A204.1 (cell line): ENCODE measurements around the gene LBHD2.
"Not testable (repeated sequence)": the region's sequence is repeated elsewhere in the genome, so short reads cannot be mapped to it uniquely, and the experiment has no call there.

Experiments
- FAIRE-seq: peaks from 2 replicates; lab custom pipeline; 2012; peaks lifted over from hg19 to GRCh38; lab: Jason Lieb, UNC

Gene LBHD2

DNA sequence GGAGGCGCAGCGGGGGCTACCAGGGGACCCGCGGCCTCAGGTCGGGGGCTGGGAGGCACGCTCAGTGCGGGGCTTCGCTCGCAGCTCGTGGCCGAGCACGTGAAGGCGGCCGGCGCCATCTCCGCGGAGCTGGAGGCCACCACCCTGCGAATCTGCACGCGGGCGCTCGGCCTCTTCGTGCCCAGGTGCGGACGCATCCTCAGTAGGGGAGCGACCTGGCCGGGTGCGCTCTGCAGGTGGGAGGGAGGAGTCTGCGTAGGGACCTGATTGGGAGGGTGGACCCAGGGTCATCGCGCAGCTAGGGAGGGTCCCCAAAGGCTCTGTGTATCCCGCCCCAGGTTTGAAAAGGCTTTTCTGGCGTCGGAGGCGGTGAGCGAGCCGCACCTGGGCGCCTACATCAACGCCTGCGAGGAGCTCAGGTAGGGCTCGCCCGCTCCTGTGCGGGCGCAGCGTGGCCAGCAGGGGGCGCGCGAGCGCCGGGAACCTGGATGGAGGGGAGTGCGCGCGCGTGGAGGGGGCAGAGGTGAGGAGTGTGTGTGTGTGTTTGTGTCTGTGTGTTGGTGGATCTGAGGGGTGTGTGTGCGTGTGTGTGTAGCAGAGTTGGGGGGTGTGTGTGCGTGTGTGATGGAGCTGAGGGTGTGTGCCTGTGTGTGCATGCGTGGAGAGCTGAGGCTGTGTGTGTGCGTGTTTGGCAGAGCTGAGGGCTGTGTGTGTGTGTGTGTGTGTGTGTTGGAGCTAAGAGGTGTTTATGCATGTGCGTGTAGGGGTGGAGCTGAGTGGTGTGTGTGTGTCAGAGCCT lies 20.8 kb downstream of the LBHD2 start:
- no peak for FAIRE-seq

- FAIRE-seq, result no peak
Measured at GRCh38 chr14:103105580-103106150, 21.7 kb downstream of the LBHD2 start.

DNA sequence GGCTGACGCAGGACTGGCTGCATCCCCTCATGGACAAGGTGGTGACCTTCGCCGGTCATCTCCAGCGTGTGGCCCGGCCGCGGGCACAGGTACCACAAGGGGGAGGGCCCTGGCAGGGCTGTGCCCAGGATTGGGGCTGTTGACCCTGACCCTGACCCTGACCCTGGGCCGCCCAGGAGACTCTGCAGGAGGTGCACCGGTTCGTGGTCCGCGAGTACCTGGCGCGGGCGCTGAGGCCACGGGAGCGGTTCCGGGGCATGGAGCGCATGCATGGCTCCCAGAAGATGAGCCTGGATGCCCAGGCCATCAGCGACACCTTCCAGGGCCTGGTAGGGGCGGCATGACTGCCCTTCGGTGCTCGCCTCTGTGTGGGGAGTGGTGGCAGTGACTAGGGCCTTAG lies 23.4 kb downstream of the LBHD2 start:
- FAIRE-seq, result no peak

DNA sequence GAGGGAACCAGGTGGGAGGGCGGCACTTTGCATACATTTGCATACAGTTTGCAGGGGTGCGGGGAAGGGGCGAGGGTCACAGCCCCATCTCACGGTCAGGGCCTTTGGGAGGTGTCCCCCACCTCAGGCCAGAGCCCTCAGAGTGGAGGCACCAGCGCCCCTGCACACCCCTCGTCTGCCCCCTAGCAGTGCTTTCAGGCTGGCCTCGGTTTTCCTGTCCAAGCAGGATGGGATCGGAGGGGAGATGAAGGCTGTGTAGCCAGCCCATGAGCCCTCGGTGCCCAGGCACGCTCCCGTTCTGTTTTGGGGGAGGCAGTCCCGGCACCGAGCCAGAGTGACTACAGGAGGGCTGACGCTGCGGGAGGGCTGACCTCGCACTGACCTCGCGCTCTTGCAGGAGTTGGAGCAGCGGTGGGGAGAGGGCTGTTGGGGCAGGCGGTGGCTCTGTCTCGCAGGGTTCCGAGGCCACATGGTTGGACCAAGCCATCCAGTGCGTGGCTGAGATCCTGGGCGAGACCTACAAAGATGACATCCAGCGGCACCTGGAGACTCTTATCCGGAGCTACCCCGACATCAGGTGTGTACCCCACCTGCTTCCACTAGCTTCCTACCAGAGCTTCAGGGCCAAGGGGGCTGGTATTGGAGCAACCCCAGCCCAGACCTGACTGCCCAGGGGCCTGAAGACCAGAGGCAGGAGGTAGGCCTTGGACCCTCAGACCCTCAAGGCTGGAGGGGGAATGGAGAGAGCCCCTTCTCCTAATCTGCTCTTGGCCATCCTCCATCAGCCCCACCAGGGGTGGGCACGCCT lies 24.1 kb downstream of the LBHD2 start:
- no peak for FAIRE-seq

DNA sequence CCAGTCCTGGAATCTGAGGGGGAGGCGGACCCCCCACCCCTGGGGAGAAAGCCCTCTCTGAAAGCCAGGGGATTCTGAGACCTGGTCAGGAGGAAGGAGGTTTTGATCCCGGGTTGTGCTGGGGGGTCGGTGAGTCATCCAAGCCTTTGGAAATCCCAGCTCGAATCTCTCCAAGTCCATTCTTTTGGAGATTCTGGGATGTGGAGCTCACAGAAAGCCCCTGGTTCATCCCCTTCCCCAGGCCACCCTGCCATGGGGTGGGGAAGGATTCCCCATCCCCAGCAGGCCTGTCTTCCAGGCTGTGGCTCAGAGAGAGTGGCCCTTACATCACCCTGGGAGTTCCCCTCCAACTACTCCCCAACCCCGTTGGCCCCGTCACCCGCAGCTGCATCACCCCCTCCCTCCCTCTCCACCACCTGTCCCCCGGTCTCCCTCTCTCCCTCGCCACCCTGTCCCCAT lies 24.8 kb downstream of the LBHD2 start:
- FAIRE-seq, result no peak

DNA sequence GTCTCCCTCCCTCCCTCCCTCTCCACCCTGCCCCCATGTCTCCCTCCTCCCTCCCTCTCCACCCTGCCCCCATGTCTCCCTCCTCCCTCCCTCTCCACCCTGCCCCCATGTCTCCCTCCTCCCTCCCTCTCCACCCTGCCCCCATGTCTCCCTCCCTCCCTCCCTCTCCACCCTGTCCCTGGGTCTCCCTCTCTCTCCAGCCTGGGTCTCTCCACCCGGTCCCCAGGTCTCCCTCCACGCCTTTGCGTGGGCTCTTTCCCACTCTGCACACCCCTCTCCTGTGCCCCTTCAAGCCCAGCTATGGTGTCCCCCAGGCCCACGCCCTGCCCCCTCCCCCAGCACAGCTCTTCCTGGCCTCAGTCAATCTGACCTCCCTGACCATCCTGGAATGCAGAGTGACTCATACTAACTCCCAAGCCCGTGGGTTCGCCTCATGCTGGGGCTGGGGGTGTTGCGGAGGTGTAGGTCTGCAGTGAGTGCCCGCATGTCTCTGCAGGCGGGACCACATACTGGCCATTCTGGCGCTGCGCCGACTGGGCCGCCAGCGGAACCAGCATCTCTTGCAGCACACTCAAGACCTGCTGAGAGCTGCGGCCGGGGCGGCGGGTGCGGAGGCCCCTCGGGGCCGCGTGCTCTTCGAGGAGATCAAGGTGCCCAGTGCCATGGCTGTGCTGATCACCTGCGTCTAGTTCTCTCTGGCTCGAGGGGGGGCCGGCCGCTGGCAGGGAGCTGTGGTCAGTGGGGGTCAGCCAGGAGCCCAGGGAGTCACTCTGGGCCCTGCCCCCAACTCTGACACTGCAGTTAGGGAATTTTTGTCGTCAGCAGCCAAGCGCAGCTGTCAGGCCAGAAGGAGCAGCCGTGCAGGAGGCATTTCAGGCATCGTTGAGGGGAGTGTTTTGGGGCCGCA lies 25.8 kb downstream of the LBHD2 start:
- FAIRE-seq, result no peak

DNA sequence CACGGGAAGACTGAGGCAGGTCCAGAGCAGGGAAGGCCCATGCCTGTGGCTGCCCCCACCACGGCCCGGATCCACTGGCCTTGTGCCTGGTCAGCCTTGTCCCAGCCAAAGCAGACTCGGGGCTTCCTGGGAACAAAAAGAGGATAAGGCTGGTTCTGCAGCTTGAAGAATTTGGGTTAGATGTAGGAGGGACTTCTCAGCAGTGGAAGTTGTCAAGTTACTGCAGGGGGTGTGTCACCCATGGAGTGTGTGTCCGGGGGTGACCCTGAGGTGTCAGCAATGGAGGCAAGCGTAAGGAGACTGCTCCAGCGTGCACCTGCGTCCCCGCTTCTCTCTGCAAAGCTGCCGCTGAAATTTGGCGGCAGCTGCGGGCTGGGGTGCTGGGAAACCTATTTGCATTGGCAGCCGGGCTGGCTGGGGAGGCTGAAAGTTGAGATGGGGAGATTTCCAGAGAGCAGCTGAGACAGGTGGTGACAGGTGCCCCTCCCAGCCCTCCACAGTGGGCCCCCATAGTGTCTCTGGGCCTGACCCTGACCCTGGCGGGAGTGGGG lies 26.7 kb downstream of the LBHD2 start:
- FAIRE-seq, result no peak

GRCh38 chr14:103111232-103111868 lies 27.3 kb downstream of the LBHD2 start:
- no peak for FAIRE-seq

DNA sequence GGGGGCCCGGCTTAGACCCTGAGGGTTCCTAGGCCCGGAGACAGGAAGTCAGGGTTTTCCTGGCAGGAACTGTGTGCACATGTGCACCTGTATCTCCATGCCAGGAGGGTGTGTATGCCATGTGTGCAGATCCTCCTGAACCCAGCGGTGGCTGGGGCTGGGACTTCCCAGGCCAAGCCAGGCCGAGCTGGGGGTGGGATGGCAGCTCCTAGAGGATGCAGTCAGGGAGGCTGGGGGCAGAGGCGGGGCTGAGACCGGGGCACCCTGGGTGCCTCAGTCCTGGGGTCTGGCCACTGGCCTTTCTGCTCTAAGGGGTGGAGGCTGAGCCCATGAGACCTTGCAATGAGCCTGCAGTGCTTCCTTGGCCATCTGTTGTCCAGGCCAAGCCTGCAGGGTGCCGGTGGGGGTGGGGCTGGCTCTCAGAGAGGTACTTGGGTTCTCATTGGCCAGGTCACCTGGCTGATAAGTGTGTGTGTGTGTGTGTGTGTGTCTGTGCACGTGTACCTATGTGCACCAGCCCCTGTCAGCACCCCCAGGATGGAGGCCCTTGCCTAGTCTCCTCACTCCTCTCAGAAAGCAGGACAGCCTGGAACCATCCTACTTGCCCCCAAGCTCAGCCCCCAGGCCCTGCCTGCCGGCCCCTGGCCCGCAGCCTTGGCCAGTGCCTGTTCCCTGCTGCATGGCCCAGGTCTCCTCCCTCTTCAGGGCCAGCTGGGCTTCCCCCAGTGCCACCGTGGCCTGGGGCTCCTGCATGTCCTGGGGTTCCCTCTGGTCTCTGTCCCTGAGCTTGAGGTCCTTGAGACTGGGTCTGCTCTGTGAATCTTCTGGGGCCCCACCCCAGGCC lies 28.6 kb downstream of the LBHD2 start:
- no peak for FAIRE-seq

- FAIRE-seq, result no peak
Measured at GRCh38 chr14:103113303-103113702, 29.3 kb downstream of the LBHD2 start.

- no peak for FAIRE-seq
Measured at GRCh38 chr14:103113774-103114173, 29.8 kb downstream of the LBHD2 start.

DNA sequence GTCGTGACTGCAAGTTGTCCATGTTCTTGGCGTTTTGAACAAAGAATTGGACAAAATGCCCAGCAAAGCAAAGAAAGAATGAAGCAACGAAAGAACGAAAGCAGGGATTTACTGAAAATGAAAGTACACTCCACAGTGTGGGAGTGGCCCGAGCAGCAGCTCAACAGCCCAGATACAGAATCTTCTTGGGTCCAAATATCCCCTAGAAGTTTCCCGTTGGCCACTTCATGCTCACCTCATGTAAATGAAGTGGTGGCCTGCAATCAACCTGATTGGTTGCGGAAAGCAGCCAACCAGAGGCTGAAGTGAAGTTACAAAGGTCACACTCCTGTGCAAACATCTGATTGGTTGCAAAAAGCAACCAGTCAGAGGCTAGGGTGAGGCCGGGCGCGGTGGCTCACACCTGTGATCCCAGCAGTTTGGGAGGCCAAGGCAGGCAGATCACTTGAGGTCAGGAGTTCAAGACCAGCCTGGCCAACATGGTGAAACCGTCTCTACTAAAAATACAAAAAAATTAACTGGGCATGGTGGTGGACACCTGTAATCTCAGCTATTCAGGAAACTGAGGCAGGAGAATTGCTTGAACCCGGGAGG lies 31.2 kb downstream of the LBHD2 start:
- FAIRE-seq, result not testable (repeated sequence)

- FAIRE-seq, result no peak
Measured at GRCh38 chr14:103115845-103116572, 32.0 kb downstream of the LBHD2 start.

GRCh38 chr14:103116636-103117035 lies 32.6 kb downstream of the LBHD2 start:
- FAIRE-seq, result no peak

GRCh38 chr14:103117499-103117898 lies 33.5 kb downstream of the LBHD2 start:
- FAIRE-seq, result not testable (repeated sequence)

DNA sequence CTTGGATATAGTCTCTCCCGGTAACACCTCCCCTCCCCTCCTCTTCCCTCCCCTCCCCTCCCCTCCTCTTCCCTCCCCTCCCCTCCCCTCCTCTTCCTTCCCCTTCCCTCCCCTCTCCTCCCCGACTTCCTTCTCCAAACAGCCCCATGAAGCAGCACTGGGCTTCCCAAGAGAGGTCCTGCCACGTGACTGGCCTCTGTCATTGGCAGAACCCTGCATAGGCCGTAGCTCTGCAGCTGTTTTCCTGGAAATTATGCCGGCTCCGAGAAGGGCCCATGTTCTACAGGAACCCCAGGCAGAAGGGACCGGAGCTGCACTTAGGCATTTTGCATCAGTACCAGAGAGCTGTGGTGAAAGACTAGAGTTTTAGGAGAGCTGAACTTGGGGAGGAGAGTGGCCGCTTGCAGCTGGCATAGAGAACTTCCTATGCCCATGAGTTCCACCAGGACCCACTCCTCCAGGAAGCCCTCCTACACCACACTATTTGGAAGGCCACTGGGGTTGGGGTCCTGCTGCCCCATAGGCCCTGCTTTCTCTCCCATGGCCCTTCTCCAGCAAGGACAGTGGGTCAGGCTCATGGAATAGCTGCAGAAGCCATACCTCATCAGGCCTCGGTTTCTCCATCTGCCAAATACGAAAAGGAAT lies 34.1 kb downstream of the LBHD2 start:
- FAIRE-seq, result no peak

DNA sequence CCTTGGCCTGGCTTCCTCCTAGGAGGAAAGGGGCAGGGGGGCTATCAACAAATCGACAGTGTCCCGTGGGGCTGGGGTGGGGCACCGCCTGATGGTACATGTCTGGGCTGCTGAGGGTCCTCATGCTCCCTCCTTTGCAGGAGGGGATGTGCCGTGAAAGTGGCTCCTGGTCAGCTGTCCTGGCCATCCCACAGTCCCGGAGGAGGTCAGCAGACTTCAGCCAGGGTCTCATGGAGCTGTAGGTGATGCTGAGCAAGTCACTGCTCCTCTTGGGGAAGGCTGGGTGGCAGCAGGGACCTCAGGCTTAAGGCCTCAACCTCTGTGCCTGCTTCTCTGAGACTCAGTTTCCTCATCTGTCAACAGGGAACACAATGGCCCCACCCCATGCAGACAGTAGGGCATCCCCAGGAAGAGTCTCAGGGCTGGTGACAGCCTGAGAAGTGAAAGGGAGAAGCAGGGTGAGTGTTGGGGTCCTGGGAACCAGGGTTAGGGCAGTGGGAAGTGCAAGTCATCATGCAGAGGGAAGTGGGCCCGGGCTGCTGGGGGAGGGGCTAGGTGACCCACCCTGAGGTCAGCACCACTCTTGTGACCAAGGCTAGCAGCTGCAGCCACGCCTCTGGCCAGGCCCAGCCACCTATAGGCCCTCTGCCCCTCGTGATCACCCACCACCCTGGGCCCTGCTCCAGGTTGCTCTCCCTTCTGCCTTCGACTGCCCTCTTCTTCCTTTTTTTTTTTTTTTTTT lies 34.8 kb downstream of the LBHD2 start:
- no peak for FAIRE-seq

DNA sequence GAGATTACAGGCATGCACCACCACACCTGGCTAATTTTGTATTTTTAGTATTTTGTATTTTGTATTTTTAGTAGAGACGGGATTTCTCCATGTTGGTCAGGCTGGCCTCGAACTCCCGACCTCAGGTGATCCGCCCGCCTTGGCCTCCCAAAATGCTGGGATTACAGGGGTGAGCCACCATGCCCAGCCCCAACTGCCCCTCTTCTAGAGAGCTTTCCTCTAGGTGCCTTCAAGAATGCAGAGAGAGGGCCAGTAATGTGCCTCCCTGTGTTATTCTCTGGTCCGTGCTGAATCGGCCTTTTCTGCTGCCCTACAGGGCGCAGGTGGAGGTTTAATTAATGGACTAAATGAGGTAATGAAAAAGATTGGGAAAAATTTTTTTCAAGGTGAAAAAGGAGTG lies 35.5 kb downstream of the LBHD2 start:
- not testable (repeated sequence) for FAIRE-seq
